Upper lobe of left lung (tissue), 4 donors: ENCODE measurements around the gene MRTO4.

ENCODE experiments used
- EP300 ChIP-seq, 4 donors: sonication (generic); formaldehyde crosslinking; IDR thresholded peaks; one replicate each; pipeline ENCODE4 v1.5.1; 2017; ENCODE audit warnings: antibody characterized with exemption in 4 of 4, control low read depth in 2 of 4
- POLR2AphosphoS5 ChIP-seq, 2 donors: sonication (generic); formaldehyde crosslinking; IDR thresholded peaks; one replicate each; pipeline ENCODE4 v1.5.1; 2017; ENCODE audit warnings: antibody characterized with exemption in 2 of 2

DNA sequence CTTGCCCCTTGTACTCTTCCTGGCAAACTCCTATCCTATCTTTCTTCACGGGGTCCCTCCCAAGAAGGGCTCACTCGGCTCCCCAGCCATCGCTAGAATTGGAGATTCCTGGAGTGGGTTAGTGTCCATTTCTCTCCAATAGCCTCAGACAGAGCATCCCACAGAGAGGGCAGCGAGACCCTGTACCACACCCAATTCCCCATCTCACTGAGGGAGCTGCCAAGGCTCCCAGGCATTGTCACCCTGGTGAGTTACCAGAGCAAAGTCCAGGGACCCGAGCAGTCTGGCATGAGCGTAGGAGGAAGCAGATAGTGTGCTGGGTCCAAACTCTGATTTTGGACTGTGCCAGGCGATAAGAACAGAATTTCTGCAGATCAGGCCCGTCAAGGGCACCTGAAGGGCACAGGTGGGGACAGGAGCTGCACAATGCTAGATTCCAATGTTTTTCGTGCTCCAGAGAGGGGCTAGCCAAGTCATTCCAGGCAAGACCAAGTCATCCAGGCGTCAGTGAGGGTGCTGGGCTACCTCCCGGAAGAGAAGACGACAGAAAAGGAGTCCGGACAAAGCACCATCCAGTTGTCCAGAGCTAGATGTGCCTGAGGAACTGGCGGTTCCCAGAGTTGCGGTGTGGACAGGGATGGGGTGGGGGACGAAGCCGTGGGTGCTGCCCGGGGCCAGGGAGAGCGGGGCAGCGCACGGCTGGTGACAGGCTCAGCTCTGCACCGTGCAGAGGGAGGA, 21.7 kb downstream of the MRTO4 start:
- TF ChIP-seq POLR2AphosphoS5 (IDR thresholded peaks at IDR 0.05): no peak
- TF ChIP-seq EP300 (IDR thresholded peaks at IDR 0.05): no peak
